GM19099 (cell line): ENCODE measurements around the gene ZNF518B.
A peak's percentile ranks its signal among the peaks of the same experiment; 100 is the strongest.

Experiments used
- POLR2A ChIP-seq: IDR thresholded peaks from 3 replicates; pipeline ENCODE4 v1.6.1; 2011; ENCODE audit warnings: low read depth; ENCODE audit not compliant: insufficient read length; ENCODE audit errors: extremely low read depth

Gene ZNF518B

GRCh38 chr4:10462876-10463275 is 5.7 kb upstream of the ZNF518B start:
- no peak for TF ChIP-seq POLR2A

GRCh38 chr4:10461850-10462400 is 4.7 kb upstream of the ZNF518B start:
- no peak for TF ChIP-seq POLR2A

GRCh38 chr4:10461091-10461849 is 4.0 kb upstream of the ZNF518B start:
- peak; percentile 34 for TF ChIP-seq POLR2A

- no peak for TF ChIP-seq POLR2A
These were observed 3.3 kb upstream of the ZNF518B start for GRCh38 chr4:10460313-10461047.

GRCh38 chr4:10459305-10459704 is 2.1 kb upstream of the ZNF518B start:
- no peak for TF ChIP-seq POLR2A

- no peak for TF ChIP-seq POLR2A
These were observed 951 bp upstream of the ZNF518B start for GRCh38 chr4:10458177-10458576.

- no peak for TF ChIP-seq POLR2A
These were observed 501 bp downstream of the ZNF518B start for GRCh38 chr4:10456595-10457254.

GRCh38 chr4:10456260-10456594 is 999 bp downstream of the ZNF518B start:
- no peak for TF ChIP-seq POLR2A

- no peak for TF ChIP-seq POLR2A
These were observed 2.1 kb downstream of the ZNF518B start for GRCh38 chr4:10455133-10455532.

GRCh38 chr4:10454726-10455125 is 2.5 kb downstream of the ZNF518B start:
- TF ChIP-seq POLR2A = no peak

GRCh38 chr4:10454121-10454520 is 3.1 kb downstream of the ZNF518B start:
- TF ChIP-seq POLR2A = no peak

GRCh38 chr4:10448991-10449390 is 8.2 kb downstream of the ZNF518B start:
- no peak for TF ChIP-seq POLR2A

- TF ChIP-seq POLR2A = no peak
These were observed 14.2 kb downstream of the ZNF518B start for GRCh38 chr4:10442976-10443375.

GRCh38 chr4:10441512-10441911 is 15.7 kb downstream of the ZNF518B start:
- no peak for TF ChIP-seq POLR2A

- no peak for TF ChIP-seq POLR2A
These were observed 18.3 kb downstream of the ZNF518B start for GRCh38 chr4:10438924-10439323.

- TF ChIP-seq POLR2A = no peak
These were observed 19.5 kb downstream of the ZNF518B start for GRCh38 chr4:10437735-10438134.

- TF ChIP-seq POLR2A = no peak
These were observed 35.7 kb downstream of the ZNF518B start for GRCh38 chr4:10421344-10422055.
